Trophoblast cell (in vitro differentiated cells and primary cell): Measurements from ENCODE around the gene BMX.

Experiments used
- DNase-seq, 2 donors: peaks; one replicate each; pipeline ENCODE4 v3.0.0-alpha.2; 2016
- H2AFZ ChIP-seq: 2 replicates; pipeline ENCODE4 v1.6.1; 2013; ENCODE audit warnings: low read length, moderate library complexity, mild to moderate bottlenecking; ENCODE audit not compliant: insufficient read depth, poor library complexity
- H2AK5ac ChIP-seq: 2 replicates; pipeline ENCODE4 v1.6.1; 2013; ENCODE audit warnings: mild to moderate bottlenecking, low read length
- H2BK120ac ChIP-seq: 2 replicates; pipeline ENCODE4 v1.6.1; 2013; ENCODE audit warnings: low read length, mild to moderate bottlenecking, moderate library complexity; ENCODE audit not compliant: insufficient read depth, poor library complexity
- H2BK12ac ChIP-seq: 2 replicates; pipeline ENCODE4 v1.6.1; 2013; ENCODE audit warnings: mild to moderate bottlenecking, low read length, moderate library complexity
- H2BK5ac ChIP-seq: 2 replicates; pipeline ENCODE4 v1.6.1; 2013; ENCODE audit warnings: low read length, low read depth, moderate library complexity, mild to moderate bottlenecking; ENCODE audit not compliant: poor library complexity
- H3K14ac ChIP-seq: 2 replicates; pipeline ENCODE4 v1.6.1; 2013; ENCODE audit warnings: mild to moderate bottlenecking, low read length
- H3K18ac ChIP-seq: 2 replicates; pipeline ENCODE4 v1.6.1; 2013; ENCODE audit warnings: mild to moderate bottlenecking, low read length
- H3K23ac ChIP-seq: 2 replicates; pipeline ENCODE4 v1.6.1; 2013; ENCODE audit warnings: low read length
- H3K27ac ChIP-seq: 2 replicates; pipeline ENCODE4 v1.5.1; 2013; ENCODE audit warnings: low read depth, mild to moderate bottlenecking, inconsistent platforms, low read length, moderate library complexity
- H3K27me3 ChIP-seq: 2 replicates; pipeline ENCODE4 v1.6.1; 2013; ENCODE audit warnings: inconsistent platforms, mild to moderate bottlenecking, low read length, moderate library complexity; ENCODE audit not compliant: insufficient read depth
- H3K36me3 ChIP-seq, 2 experiments: 1 replicate in 1 of 2; 2 replicates in 1 of 2; pipeline ENCODE4 v1.6.1; 2013; ENCODE audit warnings: low read length in 2 of 2, mild to moderate bottlenecking in 2 of 2, moderate library complexity in 1 of 2; ENCODE audit not compliant: insufficient read depth in 2 of 2, control insufficient read depth in 1 of 2
- H3K4ac ChIP-seq: 2 replicates; pipeline ENCODE4 v1.6.1; 2013; ENCODE audit warnings: low read depth, mild to moderate bottlenecking, low read length, moderate library complexity
- H3K4me1 ChIP-seq, 2 experiments: 1 replicate in 1 of 2; 2 replicates in 1 of 2; pipeline ENCODE4 v1.6.1; 2013; ENCODE audit warnings: low read length in 2 of 2, mild to moderate bottlenecking in 2 of 2, moderate library complexity in 1 of 2; ENCODE audit not compliant: insufficient read depth in 2 of 2, control insufficient read depth in 1 of 2
- H3K4me2 ChIP-seq: 2 replicates; pipeline ENCODE4 v1.6.1; 2013; ENCODE audit warnings: inconsistent platforms, mild to moderate bottlenecking, low read length, moderate library complexity
- H3K4me3 ChIP-seq: 2 replicates; pipeline ENCODE4 v1.5.1; 2013; ENCODE audit warnings: mild to moderate bottlenecking, low read depth, low read length, inconsistent platforms
- H3K79me1 ChIP-seq: one replicate; pipeline ENCODE4 v1.6.1; 2013; ENCODE audit warnings: low read length
- H3K79me2 ChIP-seq: 2 replicates; pipeline ENCODE4 v1.6.1; 2013; ENCODE audit warnings: low read length, mild to moderate bottlenecking; ENCODE audit not compliant: control insufficient read depth, insufficient read depth, poor library complexity
- H3K9ac ChIP-seq: 2 replicates; pipeline ENCODE4 v1.6.1; 2013; ENCODE audit warnings: mild to moderate bottlenecking, low read length
- H3K9me3 ChIP-seq: 2 replicates; pipeline ENCODE4 v1.6.1; 2013; ENCODE audit warnings: low read depth, mild to moderate bottlenecking, control low read depth, inconsistent platforms, low read length; ENCODE audit not compliant: insufficient read depth
- H4K12ac ChIP-seq: 2 replicates; pipeline ENCODE4 v1.6.1; 2013; ENCODE audit warnings: low read depth, mild to moderate bottlenecking, low read length, moderate library complexity
- H4K8ac ChIP-seq: 2 replicates; pipeline ENCODE4 v1.6.1; 2013; ENCODE audit warnings: low read depth, mild to moderate bottlenecking, low read length, moderate library complexity
- H4K91ac ChIP-seq: one replicate; pipeline ENCODE4 v1.6.1; 2013; ENCODE audit warnings: low read depth, mild to moderate bottlenecking, low read length, moderate library complexity
- WGBS: extraction: QIAGEN DNeasy Blood & Tissue Kit; methylation state at CpG from one replicate; pipeline ENCODE4 v1.1.7; 2013; ENCODE audit warnings: missing lambda C conversion rate; ENCODE audit not compliant: insufficient read length, insufficient coverage; ENCODE audit errors: extremely low coverage; 5-methylcytosine and 5-hydroxymethylcytosine counted together

Gene BMX

GRCh38 chrX:15523088-15523487, 22.5 kb downstream of the BMX start:
- Histone ChIP-seq H2BK5ac (no peak overlapping the region), H3K14ac (no peak overlapping the region), H4K8ac (no peak overlapping the region), H3K18ac (no peak overlapping the region), H3K36me3 (no peaks in the 10 kb centered on the region), H3K79me1 (no peaks in the 10 kb centered on the region), H3K4ac (no peak overlapping the region), H4K12ac (no peak overlapping the region), H3K4me2 (no peak overlapping the region), H3K27ac (no peak overlapping the region), H3K23ac (no peak overlapping the region), H2BK12ac (no peak overlapping the region), H2AFZ (no peak overlapping the region), H3K4me3 (no peak overlapping the region), H3K27me3 (no peaks in the 10 kb centered on the region), H3K9me3 (no peaks in the 10 kb centered on the region), H2AK5ac (no peak overlapping the region), H3K9ac (no peak overlapping the region), H4K91ac (no peak overlapping the region), H2BK120ac (no peak overlapping the region), H3K4me1 (no peaks in the 10 kb centered on the region), H3K79me2 (no peaks in the 10 kb centered on the region)
- DNase-seq, result no peak

GRCh38 chrX:15524417-15524816, 23.8 kb downstream of the BMX start:
- Histone ChIP-seq H4K12ac (no peak overlapping the region), H3K14ac (no peak overlapping the region)

GRCh38 chrX:15525664-15526416, 25.2 kb downstream of the BMX start:
- H3K79me2 ChIP-seq, result no peaks in the 10 kb centered on the region
- no peak overlapping the region for H3K18ac ChIP-seq
- H3K79me1 ChIP-seq, result no peaks in the 10 kb centered on the region
- H3K9ac ChIP-seq, result no peak overlapping the region
- no peak overlapping the region for H3K4me3 ChIP-seq
- H4K91ac ChIP-seq, result no peak overlapping the region
- H3K36me3 ChIP-seq, result no peaks in the 10 kb centered on the region
- no peak overlapping the region for H2BK5ac ChIP-seq
- H2AFZ ChIP-seq, result no peak overlapping the region
- no CpG with 5 or more reads among the region's 8 CpGs for WGBS
- H3K9me3 ChIP-seq, result no peaks in the 10 kb centered on the region
- H3K27me3 ChIP-seq, result no peaks in the 10 kb centered on the region
- no peak overlapping the region for H3K14ac ChIP-seq
- H2BK120ac ChIP-seq, result no peak overlapping the region
- no peak overlapping the region for H2BK12ac ChIP-seq
- H4K8ac ChIP-seq, result no peak overlapping the region
- no peak overlapping the region for H3K4ac ChIP-seq
- DNase-seq, result no peak
- H3K4me2 ChIP-seq, result no peak overlapping the region
- no peak overlapping the region for H3K23ac ChIP-seq
- no peak overlapping the region for H4K12ac ChIP-seq
- no peaks in the 10 kb centered on the region for H3K4me1 ChIP-seq
- no peak overlapping the region for H2AK5ac ChIP-seq
- H3K27ac ChIP-seq, result no peak overlapping the region

More at GRCh38 chrX:15524417-15524816, 23.8 kb downstream of the BMX start:
- no peak overlapping the region for H2AFZ ChIP-seq
- H3K9me3 ChIP-seq, result no peaks in the 10 kb centered on the region
- no peaks in the 10 kb centered on the region for H3K36me3 ChIP-seq
- H3K4me1 ChIP-seq, result no peaks in the 10 kb centered on the region
- H3K18ac ChIP-seq, result no peak overlapping the region
- no peak overlapping the region for H2AK5ac ChIP-seq
- H2BK5ac ChIP-seq, result no peak overlapping the region
- H3K27me3 ChIP-seq, result no peaks in the 10 kb centered on the region
- no peaks in the 10 kb centered on the region for H3K79me1 ChIP-seq
- H3K4me2 ChIP-seq, result no peak overlapping the region
- H2BK120ac ChIP-seq, result no peak overlapping the region
- H3K9ac ChIP-seq, result no peak overlapping the region
- no peak overlapping the region for H4K91ac ChIP-seq
- no peak overlapping the region for H3K4ac ChIP-seq
- no peaks in the 10 kb centered on the region for H3K79me2 ChIP-seq
- H3K4me3 ChIP-seq, result no peak overlapping the region
- H4K8ac ChIP-seq, result no peak overlapping the region
- H2BK12ac ChIP-seq, result no peak overlapping the region
- H3K23ac ChIP-seq, result no peak overlapping the region
- no peak overlapping the region for H3K27ac ChIP-seq
- DNase-seq, result no peak

- Histone ChIP-seq H3K36me3 (no peaks in the 10 kb centered on the region), H3K4me3 (no peak overlapping the region), H3K27me3 (no peaks in the 10 kb centered on the region), H2AFZ (no peak overlapping the region), H4K91ac (no peak overlapping the region), H2BK12ac (no peak overlapping the region), H3K79me1 (no peaks in the 10 kb centered on the region), H4K12ac (no peak overlapping the region), H3K4me1 (no peaks in the 10 kb centered on the region), H3K4ac (no peak overlapping the region), H3K9me3 (no peaks in the 10 kb centered on the region), H3K18ac (no peak overlapping the region), H3K4me2 (no peak overlapping the region), H3K23ac (no peak overlapping the region), H3K79me2 (no peaks in the 10 kb centered on the region), H2BK120ac (no peak overlapping the region), H4K8ac (no peak overlapping the region), H3K27ac (no peak overlapping the region), H3K14ac (no peak overlapping the region), H2AK5ac (no peak overlapping the region), H3K9ac (no peak overlapping the region), H2BK5ac (no peak overlapping the region)
- no peak for DNase-seq
Measured at GRCh38 chrX:15529165-15529564, 28.6 kb downstream of the BMX start.
